Panc1 (cell line): ENCODE data around the gene PPFIA4.

Source experiments
- POLR2AphosphoS5 ChIP-seq: IDR thresholded peaks from 2 replicates; pipeline ENCODE4 v1.6.1; 2012; ENCODE audit warnings: mild to moderate bottlenecking, low read depth, low read length, moderate library complexity
- TF ChIP-seq, protein P1 (sequence below): fragments of 450-650 bp; IDR thresholded peaks from 2 replicates; pipeline ENCODE4 v1.5.1; 2017; ENCODE audit warnings: mild to moderate bottlenecking

DNA sequence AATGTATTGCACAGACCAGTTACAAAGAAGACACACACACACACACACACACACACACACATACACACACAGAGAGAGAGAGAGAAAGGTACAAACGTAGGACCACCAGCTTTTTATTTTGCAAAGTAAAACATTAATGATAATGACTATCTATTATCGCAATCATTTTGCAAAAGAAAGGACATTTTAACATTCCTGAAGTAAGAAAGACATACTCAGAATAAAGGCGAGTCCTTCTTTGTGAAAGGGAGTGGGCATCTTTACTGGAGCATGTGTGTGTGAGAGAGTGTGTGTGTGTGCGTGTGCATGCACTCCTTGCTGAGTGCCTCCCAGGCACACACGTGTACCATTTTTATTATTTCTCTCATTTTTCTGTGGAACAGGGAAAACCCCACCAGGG, 28.4 kb downstream of the PPFIA4 start:
- TF ChIP-seq, protein P1, sequence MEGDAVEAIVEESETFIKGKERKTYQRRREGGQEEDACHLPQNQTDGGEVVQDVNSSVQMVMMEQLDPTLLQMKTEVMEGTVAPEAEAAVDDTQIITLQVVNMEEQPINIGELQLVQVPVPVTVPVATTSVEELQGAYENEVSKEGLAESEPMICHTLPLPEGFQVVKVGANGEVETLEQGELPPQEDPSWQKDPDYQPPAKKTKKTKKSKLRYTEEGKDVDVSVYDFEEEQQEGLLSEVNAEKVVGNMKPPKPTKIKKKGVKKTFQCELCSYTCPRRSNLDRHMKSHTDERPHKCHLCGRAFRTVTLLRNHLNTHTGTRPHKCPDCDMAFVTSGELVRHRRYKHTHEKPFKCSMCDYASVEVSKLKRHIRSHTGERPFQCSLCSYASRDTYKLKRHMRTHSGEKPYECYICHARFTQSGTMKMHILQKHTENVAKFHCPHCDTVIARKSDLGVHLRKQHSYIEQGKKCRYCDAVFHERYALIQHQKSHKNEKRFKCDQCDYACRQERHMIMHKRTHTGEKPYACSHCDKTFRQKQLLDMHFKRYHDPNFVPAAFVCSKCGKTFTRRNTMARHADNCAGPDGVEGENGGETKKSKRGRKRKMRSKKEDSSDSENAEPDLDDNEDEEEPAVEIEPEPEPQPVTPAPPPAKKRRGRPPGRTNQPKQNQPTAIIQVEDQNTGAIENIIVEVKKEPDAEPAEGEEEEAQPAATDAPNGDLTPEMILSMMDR = no peak
- TF ChIP-seq POLR2AphosphoS5 = no peak
